ENCODE data around the gene RASGRF2.

- no peak for TF ChIP-seq CTCF (IDR thresholded peaks at IDR 0.05 in 8 of 11, conservative IDR thresholded peaks at IDR 0.05 in 3 of 11)
- TF ChIP-seq POLR2AphosphoS5 (IDR thresholded peaks at IDR 0.05), result no peak
These were observed 39.8 kb upstream of the RASGRF2 start for GRCh38 chr5:80920333-80920732.

Data from spleen (tissue), 7 donors.